T-helper 2 cell treated with Interferon-gamma antibody and Interleukin-4, amounts not matched to agents 100 ng/mL and 5 ng/mL, for 36 hours (primary cell): ENCODE data around the gene OR4E1. TPM values are rescaled to one million over a fixed set of nuclear protein-coding genes. Genes with fewer than 3 reads are reported as not detected.
"Not testable (repeated sequence)": the region's sequence is repeated elsewhere in the genome, so short reads cannot be mapped to it uniquely, and the experiment has no call there.

Experiments used
- intact Hi-C: fragments of 100-400 bp; cut with micrococcal nuclease; formaldehyde crosslinking; loops from one replicate; pipeline ENCODE4 v1.15.1; 2023
- total RNA-seq: library from RNA; stranded (reverse); gene quantifications from 2 replicates; pipeline ENCODE4 v1.2.3, GENCODE V29; 2022

OR4E1 gene, protein sequence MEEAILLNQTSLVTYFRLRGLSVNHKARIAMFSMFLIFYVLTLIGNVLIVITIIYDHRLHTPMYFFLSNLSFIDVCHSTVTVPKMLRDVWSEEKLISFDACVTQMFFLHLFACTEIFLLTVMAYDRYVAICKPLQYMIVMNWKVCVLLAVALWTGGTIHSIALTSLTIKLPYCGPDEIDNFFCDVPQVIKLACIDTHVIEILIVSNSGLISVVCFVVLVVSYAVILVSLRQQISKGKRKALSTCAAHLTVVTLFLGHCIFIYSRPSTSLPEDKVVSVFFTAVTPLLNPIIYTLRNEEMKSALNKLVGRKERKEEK
- total RNA-seq: not detected in 2 replicates

DNA sequence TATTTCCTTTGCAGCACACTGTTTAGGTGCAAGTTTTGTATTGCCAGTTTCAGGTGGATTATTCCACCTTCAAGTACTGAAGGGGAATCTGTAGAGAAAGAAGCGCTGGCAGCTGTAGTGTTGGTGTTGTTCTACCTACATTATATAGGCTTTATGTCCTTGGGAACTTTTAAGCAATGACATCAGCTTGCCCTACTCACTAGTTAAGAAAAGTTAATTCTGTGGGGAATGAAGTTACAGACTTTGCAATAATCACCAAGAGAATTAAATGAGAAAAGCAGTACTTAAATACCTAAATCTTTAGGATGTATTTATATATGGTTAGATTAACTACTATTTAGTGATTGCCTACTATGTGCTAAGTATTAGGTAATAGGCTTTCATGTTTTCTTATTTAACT is at the start of gene OR4E1:
TSS of gene OR4E1 (minus strand) at position 101 of the 400 bp plus-strand sequence. CDS start 2,883 bp downstream, outside the sequence.
- intact Hi-C loops: no loop called here

DNA sequence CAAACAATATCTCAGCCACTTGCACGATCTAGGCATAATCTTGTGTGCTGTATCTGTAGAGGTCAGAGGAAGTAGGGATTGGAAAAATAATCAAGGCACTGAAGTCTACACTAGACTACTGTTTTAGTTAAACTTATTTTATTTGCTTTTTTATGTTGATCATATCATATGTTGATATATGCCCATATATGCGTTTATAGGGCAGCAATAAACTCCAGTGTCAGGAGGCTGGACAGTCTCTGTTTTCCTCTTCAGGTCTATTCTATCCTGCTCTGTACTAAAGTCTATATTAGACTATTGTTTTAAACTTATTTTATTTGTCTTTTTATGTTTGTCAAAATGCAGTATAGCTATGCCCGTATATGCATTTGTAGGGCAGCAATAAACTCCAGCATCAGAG is 47.9 kb upstream of the OR4E1 start:
- intact Hi-C loops: no loop called here

DNA sequence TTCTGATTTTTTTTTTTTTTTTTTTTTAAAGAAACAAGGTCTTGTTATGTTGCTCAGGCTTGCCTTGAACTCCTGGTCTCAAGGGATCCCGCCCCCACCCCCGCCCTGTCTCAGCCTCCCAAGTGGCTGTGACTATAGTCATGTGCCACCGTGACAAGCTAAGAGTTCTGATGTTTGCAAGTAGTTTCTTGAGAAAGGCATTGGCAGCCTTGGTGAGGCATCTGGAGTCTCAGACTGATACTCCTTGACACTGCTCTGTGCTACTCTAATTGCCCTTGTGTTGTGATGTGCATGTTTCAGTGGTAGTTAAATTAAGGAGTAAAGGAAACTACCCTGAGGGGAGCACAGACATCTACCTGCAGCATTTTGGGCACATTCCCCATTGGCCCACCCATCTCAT is 46.2 kb upstream of the OR4E1 start:
- intact Hi-C loops: no loop called here

DNA sequence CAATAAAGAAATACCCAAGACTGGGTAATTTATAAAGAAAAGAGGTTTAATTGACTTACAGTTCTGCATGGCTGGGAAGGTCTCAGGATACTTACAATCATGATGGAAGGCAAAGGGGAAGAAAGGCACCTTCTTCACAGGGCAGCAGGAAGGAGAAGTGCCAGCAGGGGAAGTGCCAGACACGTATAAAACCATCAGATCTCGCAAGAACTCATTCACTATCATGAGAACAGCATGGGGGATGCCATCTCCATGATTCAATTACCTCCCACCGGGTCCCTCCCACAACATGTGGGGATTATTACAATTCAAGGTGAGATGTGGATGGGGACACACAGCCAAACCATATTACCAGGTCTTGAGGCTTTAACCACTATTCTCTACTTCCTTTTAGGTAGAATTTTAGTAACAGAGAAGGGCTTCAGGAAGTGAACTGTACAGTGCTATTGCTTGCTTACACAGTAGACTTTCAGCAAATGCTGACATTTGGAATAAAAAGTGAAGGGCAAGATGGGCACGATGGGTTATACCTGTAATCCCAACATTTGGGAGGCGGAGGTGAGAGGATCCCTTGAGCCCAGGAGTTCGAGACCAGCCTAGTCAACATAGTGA is 40.8 kb upstream of the OR4E1 start:
- intact Hi-C loops: no loop called here

DNA sequence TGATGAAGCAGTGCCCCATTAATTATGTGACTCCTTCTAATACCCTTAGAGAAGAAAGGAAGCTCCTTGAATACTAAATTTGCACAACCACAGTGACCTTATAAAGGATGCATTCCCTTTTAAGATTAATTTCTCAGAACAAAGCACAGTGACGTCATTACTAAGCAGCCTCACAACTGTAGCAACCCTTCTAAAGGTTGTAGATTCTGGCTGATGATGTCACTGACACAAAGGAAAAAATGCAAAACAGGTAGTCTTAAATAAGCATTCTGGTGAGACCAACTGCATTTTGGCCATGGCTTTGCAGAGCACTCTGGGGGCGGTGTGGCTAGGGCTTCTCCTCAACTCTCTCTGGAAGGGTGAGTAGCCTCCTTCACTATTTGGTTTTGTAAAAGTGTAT is 38.4 kb upstream of the OR4E1 start:
- intact Hi-C loops: no loop called here

DNA sequence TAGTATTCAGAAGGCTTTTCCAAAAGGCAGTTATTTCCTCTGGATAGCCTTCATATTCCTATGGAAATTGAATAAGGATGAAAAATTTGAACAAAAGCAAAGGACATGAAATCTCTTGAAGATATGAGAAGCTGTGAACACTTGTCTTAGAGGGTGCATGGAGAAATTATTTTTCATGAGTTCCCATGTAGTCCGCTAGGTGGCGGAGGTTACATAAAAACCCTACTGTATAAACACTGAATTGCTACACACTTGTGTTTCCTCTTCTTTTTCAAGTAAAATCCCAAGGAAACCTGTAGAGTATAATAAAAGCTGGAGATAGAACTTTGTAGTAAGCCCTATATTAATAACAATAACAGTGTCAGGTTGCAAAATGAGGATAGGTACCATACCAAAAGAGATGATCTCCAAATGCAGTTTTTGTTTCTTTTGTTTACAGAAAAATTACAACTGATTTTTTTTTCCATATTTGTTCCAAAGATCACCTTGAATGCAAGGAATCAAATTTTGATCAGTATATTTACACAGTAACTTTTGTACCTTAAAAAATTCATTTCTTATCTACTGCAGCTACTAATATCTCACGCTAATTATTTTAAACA is 37.8 kb upstream of the OR4E1 start:
- intact Hi-C loops: no loop called here

DNA sequence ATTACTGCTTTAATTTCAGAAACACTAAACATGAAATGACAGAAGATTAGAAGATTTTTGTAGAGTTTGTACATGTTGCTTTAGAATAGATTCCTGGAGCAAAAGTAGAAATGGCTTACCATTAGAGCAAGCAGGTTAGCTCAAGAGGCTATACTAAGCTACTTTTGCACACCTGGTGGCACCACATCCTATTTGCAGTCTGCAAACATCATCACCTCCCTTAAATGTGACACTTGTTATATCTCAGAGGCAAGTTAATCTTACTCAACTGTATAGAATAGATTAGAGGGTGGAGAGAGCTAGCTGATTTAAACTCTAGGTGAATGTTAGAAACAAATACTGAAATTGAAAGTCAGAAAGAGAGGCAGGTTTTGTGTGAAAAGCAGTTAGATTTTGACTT is 30.7 kb upstream of the OR4E1 start:
- intact Hi-C loops: no loop called here

DNA sequence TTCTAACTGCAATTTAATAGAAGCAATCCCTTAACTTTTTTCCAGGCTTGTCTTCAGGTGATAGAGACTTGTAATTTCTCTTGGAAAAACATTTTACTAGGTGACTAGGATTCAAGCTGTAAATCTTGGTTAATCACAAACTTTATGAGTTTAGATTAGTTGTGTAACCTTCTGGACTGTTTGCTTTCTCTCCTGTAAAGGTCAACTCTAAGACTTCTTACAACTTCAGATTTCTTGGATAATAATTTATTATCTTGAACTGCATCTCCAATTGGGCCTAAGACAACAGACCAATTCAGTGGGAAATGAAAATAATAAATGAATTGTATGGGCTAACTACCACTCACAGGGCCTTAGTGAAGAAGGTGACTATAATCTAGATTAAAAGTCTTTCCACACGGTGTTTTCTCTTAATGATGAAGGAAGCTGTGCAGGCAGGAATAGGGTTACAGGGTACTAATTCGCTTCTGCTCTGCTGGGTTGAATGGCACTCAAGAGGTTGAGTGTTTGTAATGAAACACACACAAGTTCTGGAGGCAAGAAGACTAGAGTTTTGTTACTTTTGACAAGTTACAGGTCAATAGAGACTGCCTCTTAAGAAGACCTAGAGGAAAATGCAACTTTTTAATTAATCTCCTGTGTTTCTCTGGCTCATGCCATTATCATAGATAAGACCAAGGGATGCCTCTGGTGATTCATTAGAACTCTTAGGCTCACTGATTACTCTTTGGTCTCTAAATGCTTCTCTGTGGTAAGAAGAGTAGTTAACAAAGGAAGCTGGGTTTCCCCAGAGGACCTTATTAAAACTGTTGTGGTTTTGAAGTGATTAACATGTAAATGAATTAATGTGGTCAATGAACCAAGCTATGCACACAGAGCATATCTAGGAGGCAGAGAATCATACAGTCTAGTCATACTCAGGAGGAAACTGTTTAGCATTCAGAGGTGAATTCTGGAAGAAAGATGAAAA is 30.0 kb upstream of the OR4E1 start:
- intact Hi-C loops: no loop called here

DNA sequence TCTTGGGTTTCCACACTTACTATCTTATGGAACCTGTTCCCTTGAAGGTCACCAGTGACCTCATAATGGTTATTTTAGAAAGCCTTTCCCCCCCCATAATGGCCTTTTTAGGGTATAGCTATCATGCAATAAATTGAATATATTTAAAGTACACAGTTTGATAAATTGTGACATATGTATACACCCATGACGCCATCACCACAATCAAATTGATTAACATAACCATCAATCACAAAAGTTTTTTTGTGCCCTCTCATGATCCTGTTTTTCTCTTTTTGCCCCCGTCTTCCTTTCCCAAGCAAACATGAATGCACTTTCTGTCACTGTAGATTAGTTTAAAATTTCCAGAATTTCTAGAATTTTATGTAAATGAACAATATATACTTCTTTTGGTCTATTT is 28.7 kb upstream of the OR4E1 start:
- intact Hi-C loops: no loop called here

DNA sequence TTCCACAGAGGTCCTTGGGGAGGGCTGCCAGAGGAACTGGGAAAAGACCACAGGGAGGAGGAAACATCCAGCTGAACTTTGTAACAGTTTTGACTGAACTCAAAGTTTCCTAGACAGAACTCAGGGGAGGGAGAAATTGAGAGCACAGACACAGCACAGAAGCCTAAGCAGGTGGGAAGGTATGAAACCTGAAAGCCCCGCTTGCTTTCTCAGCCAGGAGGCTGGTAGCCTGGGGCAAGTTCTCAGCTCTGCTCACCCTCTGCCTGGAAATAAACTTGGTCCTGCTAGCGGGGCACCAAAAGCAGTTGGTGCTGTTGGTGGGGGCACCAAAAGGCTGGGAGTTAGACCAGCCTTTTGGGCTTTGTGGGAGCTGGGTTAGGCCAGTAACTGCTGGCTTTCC is 25.9 kb upstream of the OR4E1 start:
- intact Hi-C loops: no loop called here

DNA sequence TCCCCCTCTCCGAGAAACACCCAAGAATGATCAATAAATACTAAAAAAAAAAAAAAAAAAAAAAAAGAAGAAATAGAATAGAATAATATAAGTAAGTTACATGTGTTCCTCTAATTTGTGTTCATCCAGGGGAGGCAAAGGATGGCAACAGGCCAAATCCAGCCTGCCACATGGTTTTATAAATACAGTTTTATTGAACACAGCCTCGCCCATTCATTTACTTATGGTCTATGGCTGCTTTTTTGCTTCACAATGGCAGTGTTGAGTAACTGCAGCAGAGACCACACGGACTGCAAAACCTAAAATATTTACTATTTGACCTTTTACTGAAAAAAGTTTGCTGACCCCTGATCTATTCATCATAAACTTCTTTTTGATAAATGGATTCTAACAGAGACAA is 24.9 kb upstream of the OR4E1 start:
- intact Hi-C loops: not testable (repeated sequence)

DNA sequence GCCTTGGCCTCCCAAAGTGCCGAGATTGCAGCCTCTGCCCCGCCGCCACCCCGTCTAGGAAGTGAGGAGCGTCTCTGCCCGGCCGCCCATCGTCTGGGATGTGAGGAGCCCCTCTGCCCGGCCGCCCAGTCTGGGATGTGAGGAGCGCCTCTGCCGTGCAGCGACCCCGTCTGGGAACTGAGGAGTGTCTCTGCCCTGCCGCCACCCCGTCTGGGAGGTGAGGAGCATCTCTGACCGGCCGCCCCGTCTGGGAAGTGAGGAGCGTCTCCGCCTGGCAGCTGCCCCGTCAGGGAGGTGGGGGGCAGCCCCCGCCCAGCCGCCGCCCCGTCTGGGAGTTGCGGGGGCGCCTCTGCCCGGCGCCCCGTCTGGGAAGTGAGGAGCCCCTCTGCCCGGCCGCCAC is 24.0 kb upstream of the OR4E1 start:
- intact Hi-C loops: not testable (repeated sequence)

DNA sequence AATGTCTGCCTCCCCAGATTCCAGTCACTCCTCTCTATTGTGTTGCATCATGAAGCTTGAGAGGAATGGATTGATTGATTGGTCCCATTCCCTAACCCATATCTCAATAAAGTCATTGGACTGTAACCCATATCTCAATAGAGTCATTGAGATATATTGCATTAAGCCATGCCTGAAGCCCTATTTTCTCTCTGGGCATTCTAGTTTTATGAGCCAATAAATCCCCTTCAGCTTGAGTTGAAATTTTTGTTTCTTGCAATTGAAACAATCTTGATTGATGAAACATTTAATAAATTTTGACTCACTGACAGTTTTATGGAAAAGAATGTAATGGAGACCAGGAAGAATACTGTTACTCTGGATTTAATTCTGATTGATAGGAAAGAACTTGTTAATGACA is 20.8 kb upstream of the OR4E1 start:
- intact Hi-C loops: no loop called here

DNA sequence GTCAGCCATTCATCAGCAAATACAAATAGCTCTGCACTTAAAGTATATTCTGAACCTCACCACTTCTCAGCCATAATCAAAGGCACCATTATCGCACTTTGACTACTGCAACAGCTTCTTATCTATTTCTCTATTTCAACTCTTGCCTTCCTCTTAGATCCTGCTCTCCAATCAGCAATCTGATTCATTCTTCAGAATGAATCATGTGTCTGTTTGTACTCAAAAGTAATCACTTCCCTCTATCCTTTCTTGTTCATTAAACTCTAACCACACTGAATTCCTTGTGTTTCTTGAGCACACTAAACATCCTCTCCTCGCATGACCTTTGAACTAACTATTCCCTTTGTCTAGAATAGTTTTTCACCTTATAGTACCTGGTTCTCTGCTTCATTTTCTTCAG is 12.8 kb upstream of the OR4E1 start:
- intact Hi-C loops: no loop called here

DNA sequence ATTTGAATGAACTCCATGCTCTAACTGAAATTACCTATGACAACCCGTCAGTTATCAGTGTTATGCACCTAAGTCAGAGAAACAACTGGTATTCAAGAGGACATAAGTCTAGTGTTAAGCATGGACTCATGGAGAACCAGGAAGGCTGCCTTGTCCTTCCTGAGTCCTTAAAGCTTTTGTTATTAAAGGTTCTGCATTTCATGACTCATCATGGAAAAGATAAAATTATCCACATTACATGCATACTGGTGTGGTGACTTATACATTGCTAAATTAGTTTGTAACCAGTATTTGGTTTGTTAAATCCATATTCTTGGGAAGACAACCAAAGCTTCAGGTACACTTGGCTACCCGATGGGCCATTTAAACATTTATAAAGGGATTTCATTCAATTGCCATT is 6.5 kb upstream of the OR4E1 start:
- intact Hi-C loops: no loop called here

DNA sequence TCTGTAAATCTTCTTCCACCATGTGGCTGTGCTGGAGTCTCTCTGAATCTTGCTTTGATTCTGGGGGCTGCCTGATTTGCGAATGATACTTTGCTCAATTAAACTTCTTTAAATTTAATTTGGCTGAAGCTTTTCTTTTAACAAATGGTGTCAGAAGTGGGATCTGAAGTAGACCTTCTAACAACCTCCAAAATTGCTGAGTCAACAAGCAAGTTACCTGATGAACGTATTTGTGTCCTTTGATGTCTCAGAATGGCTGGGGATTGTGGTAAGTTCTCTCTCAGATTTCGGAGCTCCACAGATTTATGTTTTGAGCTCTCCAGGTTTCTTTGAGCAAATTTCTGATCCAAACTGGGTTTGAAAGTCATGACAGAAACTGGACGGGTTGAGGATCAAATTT is 1.9 kb upstream of the OR4E1 start:
- intact Hi-C loops: no loop called here

DNA sequence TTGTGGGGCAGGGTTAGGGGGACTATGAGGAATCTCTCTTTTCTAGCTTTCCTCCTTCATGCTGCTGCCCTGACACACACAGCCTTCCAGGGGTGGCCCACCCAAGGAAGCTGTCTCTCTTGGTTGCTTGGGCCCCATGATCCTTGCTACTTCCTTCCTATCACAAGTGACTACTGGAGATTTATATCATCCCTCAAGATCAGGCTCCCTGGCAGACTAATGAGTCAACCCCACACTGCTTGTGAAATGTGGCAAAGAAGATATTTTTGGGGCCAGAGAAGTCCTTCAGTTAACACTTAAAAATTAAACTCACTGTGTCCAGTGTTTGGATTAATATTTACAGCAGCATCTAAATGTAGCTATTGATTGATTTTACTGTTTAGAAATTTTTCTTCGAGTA is 1.5 kb downstream of the OR4E1 start:
- intact Hi-C loops: no loop called here

DNA sequence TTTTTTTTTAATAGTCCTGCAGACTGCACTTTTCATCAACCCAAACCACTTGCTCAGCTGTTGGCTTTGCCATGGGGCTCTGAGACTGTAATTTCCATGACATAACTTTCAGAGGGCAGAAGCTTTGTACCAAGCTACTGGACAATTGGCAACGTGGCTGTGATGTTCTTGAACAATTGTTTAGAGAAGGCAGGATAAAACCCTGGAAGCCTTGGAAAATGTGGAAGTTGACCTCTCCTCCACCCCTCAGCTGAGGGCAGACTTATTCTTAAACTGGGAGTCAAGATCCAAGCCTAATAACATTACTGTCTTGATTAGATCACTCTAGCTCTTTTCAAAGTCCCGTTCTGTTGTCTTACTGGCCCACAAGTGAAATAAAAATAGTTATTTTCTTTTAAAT is 2.2 kb downstream of the OR4E1 start:
- intact Hi-C loops: no loop called here

DNA sequence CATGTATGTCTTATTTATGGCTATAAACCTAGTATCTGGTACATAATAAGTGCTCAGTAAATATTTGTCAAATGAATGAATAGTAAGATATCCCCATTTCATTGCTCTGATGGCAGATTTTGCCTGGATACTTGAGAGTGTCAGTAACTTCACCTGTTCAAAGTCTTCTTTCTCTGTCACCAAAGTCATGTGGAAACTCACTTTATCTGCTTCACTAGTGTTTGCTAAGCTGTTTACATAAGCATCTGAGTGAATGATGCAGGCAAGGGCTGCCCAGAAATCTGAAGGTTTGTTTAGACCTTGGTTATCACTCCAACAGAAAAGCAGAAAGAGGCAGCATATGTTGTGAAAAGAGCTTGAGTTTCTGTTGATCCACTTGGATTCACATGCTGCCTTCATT is 4.3 kb downstream of the OR4E1 start:
- intact Hi-C loops: no loop called here

DNA sequence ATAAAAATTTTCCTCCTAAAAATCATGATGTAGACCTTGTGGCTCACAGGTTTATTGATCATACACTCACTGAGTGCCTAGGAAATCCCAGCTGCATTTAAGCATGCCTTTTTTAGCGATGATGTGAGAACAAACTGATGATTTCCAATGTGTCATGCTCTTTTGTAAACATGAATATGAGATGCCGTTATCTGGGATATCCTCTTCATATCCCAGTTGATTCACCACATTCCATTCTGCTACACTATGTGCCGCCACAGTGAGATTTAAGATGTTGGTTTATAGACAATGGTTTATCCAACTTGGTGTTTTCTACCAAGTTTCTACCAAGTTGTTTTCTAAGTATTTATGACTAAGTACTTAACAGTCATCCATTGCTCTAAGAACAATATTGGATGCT is 5.2 kb downstream of the OR4E1 start:
- intact Hi-C loops: no loop called here

DNA sequence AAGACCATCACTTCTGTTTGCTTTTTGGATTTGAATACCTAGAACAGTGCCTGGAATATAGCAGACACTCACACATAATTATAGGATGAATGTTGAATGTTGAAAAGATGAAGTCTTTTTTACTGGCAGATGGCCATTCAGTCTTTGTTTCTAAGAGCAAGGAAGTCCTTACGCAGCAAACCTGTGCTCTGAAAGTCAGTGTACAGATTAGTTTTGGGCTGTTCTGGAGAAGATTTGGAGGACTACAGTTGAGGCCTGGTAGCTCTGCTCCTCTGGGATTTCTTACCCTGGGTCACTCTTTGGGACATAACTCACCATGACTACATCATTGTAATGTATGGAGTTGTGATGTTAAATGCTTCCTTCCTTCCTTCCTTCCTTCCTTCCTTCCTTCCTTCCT is 16.6 kb downstream of the OR4E1 start:
- intact Hi-C loops: no loop called here

DNA sequence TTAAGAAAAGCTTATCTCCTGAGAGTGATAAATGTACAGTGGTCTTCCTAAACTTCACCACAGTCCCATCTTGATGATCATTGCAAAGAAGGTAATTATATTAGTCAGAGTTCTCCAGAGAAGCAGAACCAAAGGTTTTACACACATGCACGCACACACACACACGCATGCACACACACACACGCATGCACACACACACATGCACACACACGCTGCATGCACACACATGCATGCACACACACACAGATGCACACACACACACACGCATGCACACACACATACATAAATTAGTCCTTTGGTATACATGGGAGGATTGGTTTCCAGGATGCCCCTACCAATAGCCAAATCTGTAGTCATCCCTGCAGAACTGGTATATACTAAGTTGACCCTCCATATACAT is 19.4 kb downstream of the OR4E1 start:
- intact Hi-C loops: no loop called here
